HepG2 (cell line): ENCODE data around the gene ZNF195. TPM values are rescaled to one million over a fixed set of nuclear protein-coding genes. Genes with fewer than 3 reads are reported as not detected.
A peak's percentile ranks its signal among the peaks of the same experiment; 100 is the strongest.

Source experiments
- CBX2 ChIP-seq, 2 experiments: fragments of 200-600 bp in 1 of 2; sonication (generic); formaldehyde crosslinking in 1 of 2; IDR thresholded peaks; 2 replicates each; pipeline versions ENCODE4 v1.7.0 to v1.8.1; 2018 to 2022; ENCODE audit warnings: low read depth in 2 of 2, low read length in 1 of 2, mild to moderate bottlenecking in 1 of 2, missing genetic modification reagents in 1 of 2
- CENPBD1 ChIP-seq: sonication (generic); formaldehyde crosslinking; IDR thresholded peaks from 2 replicates; pipeline ENCODE4 v1.8.0; 2022; ENCODE audit warnings: missing genetic modification reagents, low read depth, mild to moderate bottlenecking, borderline replicate concordance
- DNMT1 ChIP-seq: sonication (generic); formaldehyde crosslinking; IDR thresholded peaks from 2 replicates; pipeline ENCODE4 v1.5.1; 2020; ENCODE audit warnings: mild to moderate bottlenecking, missing genetic modification reagents
- EED ChIP-seq: sonication (generic); formaldehyde crosslinking; IDR thresholded peaks from 2 replicates; pipeline ENCODE4 v1.5.0; 2020; ENCODE audit warnings: mild to moderate bottlenecking, missing genetic modification reagents
- FOXJ3 ChIP-seq: sonication (generic); formaldehyde crosslinking; IDR thresholded peaks from 2 replicates; pipeline ENCODE4 v1.4.0; 2020; ENCODE audit warnings: missing genetic modification reagents, mild to moderate bottlenecking, borderline replicate concordance
- JDP2 ChIP-seq: sonication (generic); formaldehyde crosslinking; IDR thresholded peaks from 2 replicates; pipeline ENCODE4 v1.8.1; 2022; ENCODE audit warnings: missing genetic modification reagents, borderline replicate concordance
- MBNL3 ChIP-seq: fragments of 250-450 bp; sonication (Bioruptor Pico); conservative IDR thresholded peaks from 2 replicates; pipeline ENCODE4 v1.8.0; 2022; ENCODE audit warnings: mild to moderate bottlenecking, inconsistent platforms
- MNT ChIP-seq: fragments of 450-650 bp; IDR thresholded peaks from 2 replicates; pipeline ENCODE4 v1.6.1; 2016
- NFE2L2 ChIP-seq: fragments of 150-350 bp; IDR thresholded peaks from 2 replicates; pipeline ENCODE4 v1.6.1; 2014; ENCODE audit warnings: low read length
- PATZ1 ChIP-seq: sonication (generic); formaldehyde crosslinking; IDR thresholded peaks from 2 replicates; pipeline ENCODE4 v1.4.0; 2020; ENCODE audit warnings: missing genetic modification reagents
- SALL1 ChIP-seq: sonication (generic); formaldehyde crosslinking; IDR thresholded peaks from 2 replicates; pipeline ENCODE4 v1.8.0; 2022; ENCODE audit warnings: mild to moderate bottlenecking, missing genetic modification reagents
- SIN3A ChIP-seq: IDR thresholded peaks from 2 replicates; pipeline ENCODE4 v1.6.1; 2011; ENCODE audit warnings: low read depth, mild to moderate bottlenecking, control low read depth, low read length, borderline replicate concordance
- SP4 ChIP-seq: sonication (generic); formaldehyde crosslinking; IDR thresholded peaks from 2 replicates; pipeline ENCODE4 v1.8.1; 2023; ENCODE audit warnings: mild to moderate bottlenecking, missing genetic modification reagents
- SRY ChIP-seq: sonication (generic); formaldehyde crosslinking; IDR thresholded peaks from 2 replicates; pipeline ENCODE4 v1.8.0; 2022; ENCODE audit warnings: mild to moderate bottlenecking, missing genetic modification reagents
- TCF12 ChIP-seq, 2 experiments: fragments of 450-650 bp in 1 of 2; sonication (generic) in 1 of 2; formaldehyde crosslinking in 1 of 2; IDR thresholded peaks; 2 replicates each; pipeline versions ENCODE4 v1.6.1 to v1.8.0; 2017 to 2022; ENCODE audit warnings: antibody characterized with exemption in 1 of 2, mild to moderate bottlenecking in 1 of 2, missing genetic modification reagents in 1 of 2, moderate library complexity in 1 of 2
- TEAD2 ChIP-seq: sonication (generic); formaldehyde crosslinking; IDR thresholded peaks from 2 replicates; pipeline ENCODE4 v1.9.0; 2021; ENCODE audit warnings: missing genetic modification reagents
- ZMAT3 ChIP-seq: sonication (generic); formaldehyde crosslinking; conservative IDR thresholded peaks from 2 replicates; pipeline ENCODE4 v1.7.0; 2021; ENCODE audit warnings: missing genetic modification reagents
- ZNF143 ChIP-seq: sonication (generic); formaldehyde crosslinking; IDR thresholded peaks from 2 replicates; pipeline ENCODE4 v1.4.0; 2020; ENCODE audit warnings: missing genetic modification reagents
- ZNF180 ChIP-seq: sonication (generic); formaldehyde crosslinking; IDR thresholded peaks from 2 replicates; pipeline ENCODE4 v1.4.0; 2020; ENCODE audit warnings: low read depth, missing genetic modification reagents, borderline replicate concordance
- ZNF232 ChIP-seq: sonication (generic); formaldehyde crosslinking; IDR thresholded peaks from 2 replicates; pipeline ENCODE4 v1.4.0; 2020; ENCODE audit warnings: missing genetic modification reagents, borderline replicate concordance
- ZNF263 ChIP-seq: sonication (generic); formaldehyde crosslinking; IDR thresholded peaks from 2 replicates; pipeline ENCODE4 v1.4.0; 2020; ENCODE audit warnings: missing genetic modification reagents
- ZNF577 ChIP-seq: sonication (generic); formaldehyde crosslinking; IDR thresholded peaks from 2 replicates; pipeline ENCODE4 v1.4.0; 2020; ENCODE audit warnings: mild to moderate bottlenecking, low read depth, missing genetic modification reagents, borderline replicate concordance
- ZNF614 ChIP-seq: IDR thresholded peaks from 2 replicates; pipeline ENCODE4 v1.6.1; 2018; ENCODE audit warnings: missing biosample characterization, missing genetic modification reagents, inconsistent platforms, borderline replicate concordance
- ZNF747 ChIP-seq: sonication (generic); formaldehyde crosslinking; IDR thresholded peaks from 2 replicates; pipeline ENCODE4 v1.8.1; 2023; ENCODE audit warnings: missing genetic modification reagents, mild to moderate bottlenecking, borderline replicate concordance
- ZNF777 ChIP-seq: sonication (generic); formaldehyde crosslinking; IDR thresholded peaks from 2 replicates; pipeline ENCODE4 v1.4.0; 2020; ENCODE audit warnings: missing genetic modification reagents
- ZNF781 ChIP-seq: sonication (generic); formaldehyde crosslinking; IDR thresholded peaks from 2 replicates; pipeline ENCODE4 v1.5.1; 2020; ENCODE audit warnings: borderline replicate concordance, mild to moderate bottlenecking, missing genetic modification reagents; ENCODE audit errors: not compliant biosample characterization
- polyA plus RNA-seq, 8 experiments: library from polyadenylated mRNA; depleted of rRNA in 3 of 8; stranded (reverse) in 7 of 8; unstranded in 1 of 8; fragments of >200 nt; fragmentation: Illumina TruSeq in 4 of 8; extraction: Trizol in 4 of 8; gene quantifications; 2 replicates each; pipeline versions ENCODE4 v1.2.1 to v1.2.3, GENCODE V29; 2011 to 2016; ENCODE audit warnings: low read depth in 4 of 8, missing spikeins in 1 of 8, mixed read lengths in 1 of 8; ENCODE audit not compliant: insufficient read depth in 1 of 8
- total RNA-seq, 5 experiments: library from RNA; depleted of rRNA; stranded (reverse); fragments of >200 nt; fragmentation: Illumina TruSeq; extraction: Trizol; gene quantifications; 2 replicates each; pipeline ENCODE4 v1.2.3, GENCODE V29; 2016; ENCODE audit warnings: low read depth in 1 of 5

The ZNF195 gene
- total and polyA plus RNA-seq, 2 of the 13 experiments (the other 11 are each of a cell fraction or from before 2014, with no cell fraction given) = 17.3 to 31.4 TPM

- TF ChIP-seq FOXJ3 (CRISPR knock-in tag) (no peak), ZNF777 (CRISPR knock-in tag) (peak; percentile 49; the same call in 1 of the 2 replicates), TCF12 (IDR thresholded peaks at IDR 0.05) (no peak), TCF12 (CRISPR knock-in tag; IDR thresholded peaks at IDR 0.05) (0 out of 2 replicates have a peak, but pooled peaks have one; percentile 32), PATZ1 (CRISPR knock-in tag) (peak; percentile 52; the same call in 1 of the 2 replicates), ZNF614 (peak; percentile 52; the same call in 1 of the 2 replicates), MBNL3 (no peak), ZNF143 (CRISPR knock-in tag) (no peak; the same call in 1 of the 2 replicates), JDP2 (CRISPR knock-in tag) (no peak), MNT (peak; percentile 48), ZNF747 (CRISPR knock-in tag) (peak; percentile 62; the same call in 1 of the 2 replicates), ZNF232 (CRISPR knock-in tag) (no peak), SIN3A (peak; percentile 62; the same call in 1 of the 2 replicates), DNMT1 (CRISPR knock-in tag) (no peak), ZMAT3 (CRISPR knock-in tag) (no peak), CENPBD1 (CRISPR knock-in tag) (no peak), TEAD2 (CRISPR knock-in tag) (no peak), ZNF781 (no peak), SP4 (CRISPR knock-in tag) (peak; percentile 87), SALL1 (CRISPR knock-in tag) (peak; percentile 83), ZNF180 (CRISPR knock-in tag) (no peak), ZNF263 (CRISPR knock-in tag) (no peak), EED (CRISPR knock-in tag) (no peak), NFE2L2 (no peak), CBX2 (IDR thresholded peaks at IDR 0.05; ENCODE audit: low read depth, low read length) (no peak), CBX2 (CRISPR knock-in tag; IDR thresholded peaks at IDR 0.05; ENCODE audit: low read depth) (no peak), SRY (CRISPR knock-in tag) (peak; percentile 91), ZNF577 (CRISPR knock-in tag) (no peak)
Measured at GRCh38 chr11:3378426-3379423, at the start of gene ZNF195 (continued).
